Measurements from ENCODE around the gene ZMIZ2. TPM values are rescaled to one million over a fixed set of nuclear protein-coding genes. Genes with fewer than 3 reads are reported as not detected.
"Not testable (repeated sequence)": the region's sequence is repeated elsewhere in the genome, so short reads cannot be mapped to it uniquely, and the experiment has no call there.

Gene ZMIZ2
- polyA plus RNA-seq, 3 donors = 40.7 to 46.0 (median 43.7) TPM

DNA sequence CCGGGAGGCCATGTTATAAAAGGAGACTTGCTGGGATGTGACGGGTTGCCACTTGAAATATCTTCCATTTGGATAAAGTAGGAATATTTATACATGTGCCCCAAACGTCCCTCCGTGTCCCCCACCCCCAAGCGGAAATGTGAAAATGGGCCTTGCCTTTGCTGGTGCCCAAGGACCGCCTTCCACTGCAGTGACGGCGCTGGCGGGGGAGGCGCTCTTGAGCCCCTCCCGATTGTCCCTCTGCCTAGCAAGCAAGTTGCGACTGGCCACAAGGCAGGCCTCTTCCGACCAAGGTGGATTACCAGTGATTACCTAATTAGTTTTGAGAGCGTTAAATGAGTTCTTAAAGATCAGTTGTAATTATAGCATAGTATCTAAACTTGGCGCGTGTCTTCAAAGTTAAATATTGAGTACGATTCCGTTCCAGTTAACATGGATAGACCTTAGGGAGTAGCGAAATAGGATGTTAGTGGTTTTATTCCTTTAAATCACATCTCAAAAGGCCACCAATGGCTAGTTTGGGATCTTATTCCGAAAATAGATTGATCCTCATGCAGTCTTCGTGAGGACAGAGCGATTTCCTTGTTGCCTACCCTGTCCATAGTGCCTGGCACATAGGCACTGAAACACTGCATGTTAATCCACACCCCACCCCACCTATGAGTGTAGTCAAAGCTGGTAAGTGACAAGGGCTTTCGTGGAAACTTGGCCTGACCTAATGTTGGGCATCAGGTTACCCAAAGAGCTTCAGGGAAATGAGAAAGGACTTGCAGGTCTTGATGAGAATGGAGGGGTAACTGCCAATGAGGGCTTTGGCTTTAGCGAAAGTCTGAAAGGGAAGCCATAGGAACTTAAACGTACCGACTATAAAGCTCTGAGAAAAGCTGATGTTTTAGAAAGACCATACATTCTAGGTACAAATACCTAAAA, 48.9 kb downstream of the ZMIZ2 start:
- DNase-seq (ENCODE audit: low read depth in 3 of 3, low spot score in 2 of 3) = peak; percentile 54 to 78 (median 73)

DNA sequence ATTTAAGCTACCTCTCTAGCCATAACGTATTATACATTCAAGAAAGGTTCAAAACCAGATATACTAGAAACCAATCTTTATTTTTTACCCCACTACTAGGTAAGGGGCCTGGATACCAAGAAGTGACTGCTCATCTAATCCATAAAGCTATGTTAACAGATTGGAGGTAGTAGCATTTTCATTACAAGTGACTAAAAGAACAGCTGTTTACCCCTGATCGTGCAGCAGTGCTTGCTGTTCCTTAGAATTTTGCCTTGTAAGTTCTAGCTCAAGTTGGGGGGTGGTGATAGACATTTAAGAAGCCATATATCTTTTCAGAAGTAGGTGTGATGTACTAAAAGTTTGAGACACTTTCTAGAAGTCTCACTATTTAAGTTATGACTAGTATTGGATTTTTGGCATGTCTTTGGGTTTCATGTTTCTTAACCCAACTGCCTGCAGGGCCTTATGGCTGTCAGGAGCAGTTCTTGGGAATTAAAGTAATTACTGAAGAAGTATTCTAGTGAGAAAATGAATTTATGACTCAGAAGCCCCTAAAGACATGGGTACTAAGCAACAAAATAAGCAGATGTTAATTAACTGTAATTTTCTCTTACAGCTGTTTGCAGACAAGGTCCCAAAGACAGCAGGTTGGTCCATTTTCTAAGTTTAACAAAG, 50.1 kb downstream of the ZMIZ2 start:
- DNase-seq (ENCODE audit: low read depth in 3 of 3, low spot score in 2 of 3) = no peak

DNA sequence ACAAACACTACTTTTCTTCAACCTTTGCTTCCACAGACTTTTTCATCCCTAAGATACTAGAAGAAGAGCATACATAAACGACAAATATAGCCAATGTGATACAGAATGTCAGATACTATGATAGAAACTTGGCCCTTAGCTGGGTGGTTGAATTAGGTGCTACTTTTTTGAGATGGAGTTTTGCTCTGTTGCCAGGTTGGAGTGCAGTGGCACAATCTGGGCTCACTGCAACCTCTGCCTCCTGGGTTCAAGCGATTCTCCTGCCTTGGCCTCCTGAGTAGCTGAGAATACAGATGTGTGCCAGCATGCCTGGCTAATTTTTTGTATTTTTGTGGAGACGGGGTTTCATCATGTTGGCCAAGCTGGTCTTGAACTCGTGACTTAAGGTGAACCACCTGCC, 51.3 kb downstream of the ZMIZ2 start:
- DNase-seq (ENCODE audit: low read depth in 3 of 3, low spot score in 2 of 3) = no peak

DNA sequence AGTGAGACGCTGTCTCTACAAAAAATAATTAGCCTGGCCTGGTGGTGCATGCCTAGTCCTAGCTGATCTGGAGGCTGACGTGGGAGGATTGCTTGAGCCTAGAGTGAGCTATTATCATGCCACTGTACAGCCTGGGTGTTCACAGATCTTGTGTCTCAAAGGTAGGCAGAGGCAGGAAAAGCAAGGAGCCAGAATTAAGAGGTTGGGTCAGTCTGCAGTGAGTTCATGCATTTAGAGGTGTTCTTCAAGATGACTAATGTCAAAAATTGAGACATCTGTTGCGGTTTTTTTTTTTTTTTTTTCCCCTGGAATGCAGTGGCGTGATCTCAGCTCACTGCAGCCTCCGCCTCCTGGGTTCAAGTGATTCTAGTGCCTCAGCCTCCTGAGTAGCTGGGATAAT, 53.2 kb downstream of the ZMIZ2 start:
- no peak for DNase-seq (ENCODE audit: low read depth in 3 of 3, low spot score in 2 of 3)

DNA sequence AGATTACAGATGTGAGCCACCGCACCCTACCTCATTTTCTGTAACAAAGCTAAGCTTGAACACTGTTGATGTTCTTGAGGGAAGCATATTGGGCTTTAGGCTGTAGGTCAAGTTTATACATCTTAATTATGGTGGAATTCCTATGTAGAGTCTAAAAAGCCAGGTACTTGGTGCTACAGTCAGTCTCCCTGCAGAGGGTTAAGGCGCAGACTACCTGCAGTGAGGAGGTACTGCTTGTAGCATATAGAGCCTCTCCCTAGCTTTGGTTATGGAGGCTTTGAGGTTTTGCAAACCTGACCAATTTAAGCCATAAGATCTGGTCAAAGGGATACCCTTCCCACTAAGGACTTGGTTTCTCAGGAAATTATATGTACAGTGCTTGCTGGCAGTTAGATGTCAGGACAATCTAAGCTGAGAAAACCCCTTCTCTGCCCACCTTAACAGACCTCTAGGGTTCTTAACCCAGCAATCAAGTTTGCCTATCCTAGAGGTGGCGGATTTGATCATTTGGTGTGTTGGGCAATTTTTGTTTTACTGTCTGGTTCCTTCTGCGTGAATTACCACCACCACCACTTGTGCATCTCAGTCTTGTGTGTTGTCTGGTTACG, 53.9 kb downstream of the ZMIZ2 start:
- no peak for DNase-seq (ENCODE audit: low read depth in 3 of 3, low spot score in 2 of 3)

DNA sequence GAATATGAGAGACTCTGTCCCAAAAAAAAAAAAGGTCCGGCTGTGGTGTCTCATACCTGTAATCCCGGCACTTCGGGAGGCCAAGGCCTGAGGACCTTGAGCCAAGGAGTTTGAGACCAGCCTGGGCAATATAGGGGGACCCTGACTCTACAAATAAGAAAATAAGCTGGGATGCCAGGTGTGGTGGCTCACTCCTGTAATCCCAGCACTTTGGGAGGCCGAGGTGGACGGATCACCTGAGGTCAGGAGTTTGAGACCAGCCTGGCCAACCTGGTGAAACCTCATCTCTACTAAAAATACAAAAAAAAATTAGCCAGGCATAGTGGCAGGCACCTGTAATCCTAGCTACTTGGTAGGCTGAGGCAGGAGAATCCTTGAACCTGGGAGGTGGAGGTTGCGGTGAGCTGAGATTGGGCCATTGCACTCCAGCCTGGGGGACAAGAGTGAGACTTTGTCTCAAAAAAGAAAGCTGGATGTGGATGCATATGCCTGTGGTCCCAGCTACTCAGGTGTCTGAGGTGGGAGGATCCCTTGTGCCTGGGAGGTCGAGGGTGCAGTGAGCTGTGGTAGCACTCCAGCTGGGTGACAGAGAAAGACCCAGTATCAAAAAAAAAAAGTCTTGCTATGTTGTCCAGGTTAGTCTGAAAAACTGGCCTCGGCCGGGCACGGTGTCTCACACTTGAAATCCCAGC, 55.3 kb downstream of the ZMIZ2 start:
- not testable (repeated sequence) for DNase-seq (ENCODE audit: low read depth in 3 of 3, low spot score in 2 of 3)

DNA sequence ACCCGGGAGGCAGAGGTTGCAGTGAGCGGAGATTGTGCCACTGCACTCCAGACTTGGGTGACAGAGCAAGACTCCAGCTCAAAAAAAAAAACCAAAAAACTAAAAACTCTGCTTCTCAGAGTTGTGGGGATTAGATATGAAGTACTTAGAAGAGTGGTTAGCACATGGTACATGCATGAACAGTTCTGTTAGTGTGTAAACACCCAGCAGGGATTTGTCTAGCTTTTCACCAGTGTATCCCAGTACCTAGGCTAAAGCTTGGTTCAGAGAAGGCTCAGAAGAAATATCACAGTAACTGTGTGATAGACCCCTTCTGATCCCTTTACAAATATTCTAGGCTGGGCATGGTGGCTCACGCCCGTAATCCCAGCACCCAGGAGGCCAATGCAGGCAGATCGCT, 57.3 kb downstream of the ZMIZ2 start:
- DNase-seq (ENCODE audit: low read depth in 3 of 3, low spot score in 2 of 3) = no peak

DNA sequence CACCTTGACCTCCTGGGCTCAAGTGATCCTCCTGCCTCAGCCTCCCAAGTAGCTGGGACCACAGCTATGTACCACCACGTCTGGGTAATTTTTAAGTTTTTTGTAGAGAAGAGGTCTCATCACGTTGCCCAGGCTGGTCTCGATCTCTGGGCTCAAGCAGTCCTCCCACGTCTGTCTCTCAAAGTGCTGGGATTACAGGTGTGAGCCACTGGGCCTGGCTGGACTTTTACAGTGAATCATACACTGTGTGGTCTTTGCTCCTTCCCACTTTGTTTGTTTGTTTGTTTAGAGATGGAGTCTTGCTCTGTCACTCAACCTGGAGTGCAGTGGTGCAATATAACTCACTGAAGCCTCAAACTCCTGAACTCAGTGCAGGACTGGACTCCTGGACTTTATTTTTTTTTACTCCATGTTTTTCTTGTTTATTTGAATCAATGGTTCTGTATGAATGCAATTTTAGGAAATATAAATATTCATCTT, 60.3 kb downstream of the ZMIZ2 start:
- no peak for DNase-seq (ENCODE audit: low read depth in 3 of 3, low spot score in 2 of 3)

DNA sequence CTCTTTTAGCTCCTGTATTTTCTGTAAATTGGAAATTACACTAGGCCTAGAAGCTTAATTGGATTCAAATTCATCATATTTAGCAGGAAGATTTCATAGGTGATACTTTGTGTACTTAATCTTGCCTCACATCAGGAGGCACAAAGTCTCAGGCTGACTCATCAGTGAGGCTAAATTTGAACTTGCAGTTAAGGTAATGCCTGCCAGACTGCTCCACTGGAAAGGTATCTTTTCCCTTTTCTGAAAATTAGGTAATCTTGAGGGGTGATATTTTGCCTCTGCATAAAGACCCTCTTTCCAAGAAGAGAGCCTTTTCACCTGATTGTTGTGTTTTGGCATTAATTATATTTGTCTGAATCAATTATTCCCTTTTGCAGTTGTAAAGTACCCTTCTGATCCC, 62.4 kb downstream of the ZMIZ2 start:
- no peak for DNase-seq (ENCODE audit: low read depth in 3 of 3, low spot score in 2 of 3)

DNA sequence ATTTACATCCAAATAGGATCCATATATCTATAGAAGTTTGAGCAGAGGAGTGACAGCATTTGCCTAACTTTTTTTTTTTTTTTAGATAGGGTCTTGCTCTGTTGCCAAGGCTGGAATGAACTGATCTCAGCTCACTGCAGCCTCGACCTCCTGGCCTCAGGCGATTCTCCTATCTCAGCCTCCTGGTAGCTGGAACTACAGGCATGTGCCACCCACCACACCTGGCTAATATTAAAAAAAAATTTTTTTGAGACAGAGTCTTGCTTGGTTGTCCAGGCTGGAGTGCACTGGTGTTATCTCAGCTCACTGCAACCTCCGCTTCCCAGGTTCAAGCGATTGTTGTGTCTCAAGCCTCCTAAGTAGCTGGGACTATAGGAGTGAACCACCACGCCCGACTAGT, 62.9 kb downstream of the ZMIZ2 start:
- DNase-seq (ENCODE audit: low read depth in 3 of 3, low spot score in 2 of 3) = no peak

DNA sequence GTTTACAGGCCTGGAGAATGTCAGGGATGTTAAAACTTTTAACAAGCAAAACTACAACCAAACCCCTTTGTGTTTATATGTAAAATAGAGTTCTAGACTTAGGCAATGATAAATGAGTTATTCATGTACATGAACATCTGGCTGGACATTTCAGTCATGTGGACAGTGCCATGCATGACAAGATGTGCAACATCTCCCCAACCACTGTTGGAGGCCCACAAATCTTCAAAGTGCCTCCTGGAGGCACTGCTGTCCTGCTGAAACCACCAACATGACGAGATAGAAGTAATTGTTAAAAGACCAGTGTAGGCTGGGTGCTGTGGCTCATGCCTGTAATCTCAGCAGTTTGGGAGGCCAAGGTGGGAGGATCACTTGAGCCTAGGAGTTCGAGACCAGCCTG, 66.3 kb downstream of the ZMIZ2 start:
- DNase-seq (ENCODE audit: low read depth in 3 of 3, low spot score in 2 of 3) = no peak

DNA sequence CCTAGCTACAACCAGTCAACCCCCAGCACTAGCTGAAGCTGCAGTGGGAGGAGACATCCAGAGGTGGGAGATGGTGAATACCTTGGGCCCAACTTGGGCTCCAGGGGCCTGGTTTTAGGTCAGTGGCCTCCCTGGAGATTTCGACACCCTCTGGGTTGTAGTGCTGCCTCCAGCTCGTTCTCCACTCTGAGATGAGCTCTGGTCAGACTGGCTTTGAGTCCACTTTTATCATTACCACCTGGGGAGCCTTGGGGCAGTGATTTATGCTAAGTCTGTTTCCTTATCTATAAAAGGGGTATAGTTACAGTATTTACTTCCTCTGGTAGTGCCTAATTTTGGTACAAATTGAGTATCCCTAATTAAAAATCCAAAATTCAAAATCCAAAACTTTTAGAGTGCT, 70.6 kb downstream of the ZMIZ2 start:
- no peak for DNase-seq (ENCODE audit: low read depth in 3 of 3, low spot score in 2 of 3)

Other genes starting within 250 kb of the ZMIZ2 start
- gene NPC1L1, start 207.5 kb upstream of the ZMIZ2 start, polyA plus RNA-seq (ENCODE audit: insufficient read length in 3 of 3) = 1 to 10 TPM; 2.1 to 3.2 (median 2.5) TPM
- 10 to 100 TPM; 74.3 to 79.6 (median 79.2) TPM for gene DDX56, start 174.9 kb upstream of the ZMIZ2 start, polyA plus RNA-seq (ENCODE audit: insufficient read length in 3 of 3)
- 100 to 1,000 TPM; 134 to 136 (median 134) TPM for gene TMED4, start 166.6 kb upstream of the ZMIZ2 start, polyA plus RNA-seq (ENCODE audit: insufficient read length in 3 of 3)
- 10 to 100 TPM; 79.3 to 97.5 (median 91.4) TPM for gene OGDH, start 142.2 kb upstream of the ZMIZ2 start, polyA plus RNA-seq (ENCODE audit: insufficient read length in 3 of 3)
- gene PPIA, start 47.8 kb downstream of the ZMIZ2 start, polyA plus RNA-seq (ENCODE audit: insufficient read length in 3 of 3) = 1,000 to 10,000 TPM; 1,342 to 1,541 (median 1,458) TPM
- 100 to 1,000 TPM; 250 to 260 (median 259) TPM for gene H2AZ2, start 99.2 kb downstream of the ZMIZ2 start, polyA plus RNA-seq (ENCODE audit: insufficient read length in 3 of 3)
- 10 to 100 TPM; 31.0 to 32.2 (median 32.0) TPM for gene PURB, start 136.7 kb downstream of the ZMIZ2 start, polyA plus RNA-seq (ENCODE audit: insufficient read length in 3 of 3)
- gene MYO1G, start 230.2 kb downstream of the ZMIZ2 start, polyA plus RNA-seq (ENCODE audit: insufficient read length in 3 of 3) = under 1 TPM; 0.33 to 0.51 (median 0.36) TPM